Natural killer cell treated with Interleukin-12 subunit alpha and Interleukin-12 subunit beta and Interleukin-15 and Interleukin-18, amount 100 ng/mL, for 72 hours (primary cell): Measurements from ENCODE around the gene RTEL1. TPM values are rescaled to one million over a fixed set of nuclear protein-coding genes. Genes with fewer than 3 reads are reported as not detected.

ENCODE experiments used
- ATAC-seq, 2 donors: fragments of 150-1000 bp; cut with Tn5 transposase in 1 of 2; sonication (Bioruptor Pico), chemical (Tn5 transposase) in 1 of 2; 2 replicates each; pipeline ENCODE4 v1.10.0; 2021
- DNase-seq: peaks from one replicate; pipeline ENCODE4 v3.0.0; 2022; ENCODE audit warnings: low spot score
- H3K27ac Mint-ChIP-seq, 2 donors: 1 replicate in 1 of 2; 2 replicates in 1 of 2; pipeline ENCODE4 v1.8.0; 2022; ENCODE audit warnings: mixed read lengths in 2 of 2, mild to moderate bottlenecking in 1 of 2, moderate library complexity in 1 of 2
- H3K27me3 Mint-ChIP-seq, 2 donors: 1 replicate in 1 of 2; 2 replicates in 1 of 2; pipeline ENCODE4 v1.8.0; 2022; ENCODE audit warnings: mixed read lengths in 2 of 2
- H3K36me3 Mint-ChIP-seq: one replicate; pipeline ENCODE4 v1.8.0; 2022; ENCODE audit warnings: mixed read lengths
- H3K4me1 Mint-ChIP-seq, 2 donors: 1 replicate in 1 of 2; 2 replicates in 1 of 2; pipeline ENCODE4 v1.8.0; 2022; ENCODE audit warnings: low read depth in 2 of 2, mixed read lengths in 2 of 2, mild to moderate bottlenecking in 1 of 2
- H3K4me3 Mint-ChIP-seq: one replicate; pipeline ENCODE4 v1.8.0; 2022; ENCODE audit warnings: mixed read lengths
- H3K9me3 Mint-ChIP-seq: 2 replicates; pipeline ENCODE4 v1.8.0; 2022; ENCODE audit warnings: mixed read lengths
- total RNA-seq, 2 donors: library from RNA; stranded (reverse); gene quantifications; one replicate each; pipeline ENCODE4 v1.2.3, GENCODE V29; 2022

The RTEL1 gene
- total RNA-seq, 2 donors from 2014 or later = 32.3 to 76.9 TPM

DNA sequence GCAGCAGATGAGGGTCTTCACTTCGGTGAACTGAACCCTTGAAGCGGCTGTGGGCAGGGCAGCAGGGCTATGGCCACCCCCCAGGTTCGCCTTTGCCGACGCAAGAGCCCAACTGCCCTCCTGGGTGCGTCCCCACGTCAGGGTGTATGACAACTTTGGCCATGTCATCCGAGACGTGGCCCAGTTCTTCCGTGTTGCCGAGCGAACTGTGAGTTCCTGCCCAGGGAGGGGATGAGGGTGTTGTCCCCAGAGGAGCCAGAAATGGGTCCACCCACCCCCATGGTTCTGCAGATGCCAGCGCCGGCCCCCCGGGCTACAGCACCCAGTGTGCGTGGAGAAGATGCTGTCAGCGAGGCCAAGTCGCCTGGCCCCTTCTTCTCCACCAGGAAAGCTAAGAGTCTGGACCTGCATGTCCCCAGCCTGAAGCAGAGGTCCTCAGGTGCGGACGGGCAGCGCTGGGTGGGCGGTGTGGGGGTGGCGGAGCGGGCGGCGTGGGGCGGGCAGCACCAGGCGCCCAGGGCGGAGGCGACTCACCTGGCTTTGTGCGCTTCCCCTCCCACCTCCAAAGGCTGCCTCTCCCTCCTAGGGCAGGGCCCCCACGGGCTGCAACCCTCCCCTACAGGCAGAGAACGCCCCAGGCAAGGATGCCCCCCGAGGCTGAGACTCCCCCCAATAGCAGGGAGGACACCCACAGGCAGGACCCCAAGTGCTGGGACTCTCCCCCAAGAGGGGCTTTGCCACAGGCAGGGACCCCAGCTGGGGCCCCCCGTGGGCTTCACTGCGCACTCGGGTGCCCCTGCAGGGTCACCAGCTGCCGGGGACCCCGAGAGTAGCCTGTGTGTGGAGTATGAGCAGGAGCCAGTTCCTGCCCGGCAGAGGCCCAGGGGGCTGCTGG lies 32.1 kb downstream of the RTEL1 start:
- no peak overlapping the region for H3K27ac Mint-ChIP-seq
- H3K9me3 Mint-ChIP-seq = no peaks in the 10 kb centered on the region
- H3K4me1 Mint-ChIP-seq = peaks cover 0 to 2% of the 10 kb centered on the region in 2 donors
- H3K4me3 Mint-ChIP-seq = no peak overlapping the region
- H3K36me3 Mint-ChIP-seq = no peaks in the 10 kb centered on the region
- H3K27me3 Mint-ChIP-seq = no peaks in the 10 kb centered on the region
- DNase-seq = peak; percentile 51
- ATAC-seq = no peak

DNA sequence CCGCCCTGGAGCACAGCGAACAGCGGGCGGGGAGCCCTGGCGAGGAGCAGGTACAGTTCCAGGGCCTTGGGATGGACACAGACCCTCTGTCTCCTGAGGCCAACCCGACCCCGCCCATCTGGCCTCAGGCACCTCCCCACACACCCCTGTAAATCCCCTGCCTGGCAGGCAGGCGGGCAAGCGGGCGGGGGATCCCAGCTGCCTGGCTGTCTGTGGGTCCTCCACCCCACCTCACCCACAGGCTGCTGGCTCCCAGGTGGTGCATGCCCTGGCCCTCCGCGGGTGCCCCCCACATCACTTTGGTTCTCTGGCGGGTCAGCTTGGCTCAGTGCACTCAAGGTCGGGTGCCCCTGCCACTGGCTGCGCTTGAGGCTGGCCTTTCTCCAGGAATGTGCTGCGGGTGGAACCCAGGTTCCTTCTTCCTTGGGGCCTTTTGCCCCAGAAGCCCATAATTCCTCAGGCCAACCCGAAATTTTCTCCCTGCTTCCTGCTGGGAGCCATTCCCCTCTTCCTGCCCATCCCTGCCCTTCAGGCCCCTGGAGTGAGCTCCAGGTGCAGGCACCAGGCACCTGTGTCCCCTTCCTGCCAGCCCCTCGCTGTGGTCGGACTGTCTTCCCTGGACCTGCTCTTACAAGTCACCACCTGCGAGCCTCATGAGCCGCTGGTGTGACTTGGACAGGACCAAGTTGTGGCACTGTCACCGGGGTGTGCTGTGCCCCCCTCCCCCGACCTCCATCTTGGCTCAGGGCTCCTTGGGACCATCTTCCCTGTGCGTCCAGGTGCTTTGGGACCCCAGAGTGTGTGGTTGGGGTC lies 33.0 kb downstream of the RTEL1 start:
- peaks cover 0 to 2% of the 10 kb centered on the region in 2 donors for H3K4me1 Mint-ChIP-seq
- no peaks in the 10 kb centered on the region for H3K36me3 Mint-ChIP-seq
- no peaks in the 10 kb centered on the region for H3K27me3 Mint-ChIP-seq
- H3K27ac Mint-ChIP-seq = no peak overlapping the region
- no peak overlapping the region for H3K4me3 Mint-ChIP-seq
- ATAC-seq (no peak), DNase-seq (peak; percentile 58)
- no peaks in the 10 kb centered on the region for H3K9me3 Mint-ChIP-seq

DNA sequence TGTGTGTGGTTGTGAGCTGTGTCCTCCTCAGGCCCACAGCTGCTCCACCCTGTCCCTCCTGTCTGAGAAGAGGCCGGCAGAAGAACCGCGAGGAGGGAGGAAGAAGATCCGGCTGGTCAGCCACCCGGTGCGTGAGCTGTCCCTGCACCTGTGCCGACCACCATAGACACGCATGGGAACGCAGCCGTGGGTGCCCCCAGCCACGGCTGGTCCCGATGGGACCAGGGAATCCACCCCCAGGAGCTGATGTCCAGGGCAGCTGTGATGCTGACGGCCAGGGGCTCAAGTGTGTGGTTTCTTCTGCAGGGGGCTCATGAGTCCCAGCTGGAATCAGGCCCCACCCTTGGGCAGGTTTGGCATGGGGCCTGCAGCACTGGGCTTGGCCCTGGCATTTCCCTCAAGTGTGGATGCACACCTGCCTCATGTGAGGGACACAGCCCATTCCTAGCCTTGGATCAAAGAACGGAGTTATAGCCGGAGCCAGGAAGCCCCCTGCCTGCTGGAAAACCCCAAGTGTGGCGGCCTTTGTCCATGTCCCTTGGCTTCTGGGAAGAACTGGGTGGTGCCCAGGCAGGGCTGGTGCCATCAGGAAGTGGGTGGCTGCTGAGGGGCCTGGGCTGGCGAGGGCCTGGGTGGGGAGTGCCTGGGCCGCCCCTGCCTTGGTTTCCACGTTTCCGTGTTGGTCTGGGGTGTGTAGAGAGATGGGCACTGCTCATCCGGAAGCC lies 33.8 kb downstream of the RTEL1 start:
- Mint-ChIP-seq H3K4me1 (no peaks in the 10 kb centered on the region), H3K9me3 (no peaks in the 10 kb centered on the region), H3K27ac (peak overlapping the region in 1 of 2 donors; percentile 41), H3K27me3 (no peaks in the 10 kb centered on the region), H3K4me3 (no peak overlapping the region), H3K36me3 (no peaks in the 10 kb centered on the region)
- no peak for ATAC-seq
- DNase-seq = peak; percentile 59

DNA sequence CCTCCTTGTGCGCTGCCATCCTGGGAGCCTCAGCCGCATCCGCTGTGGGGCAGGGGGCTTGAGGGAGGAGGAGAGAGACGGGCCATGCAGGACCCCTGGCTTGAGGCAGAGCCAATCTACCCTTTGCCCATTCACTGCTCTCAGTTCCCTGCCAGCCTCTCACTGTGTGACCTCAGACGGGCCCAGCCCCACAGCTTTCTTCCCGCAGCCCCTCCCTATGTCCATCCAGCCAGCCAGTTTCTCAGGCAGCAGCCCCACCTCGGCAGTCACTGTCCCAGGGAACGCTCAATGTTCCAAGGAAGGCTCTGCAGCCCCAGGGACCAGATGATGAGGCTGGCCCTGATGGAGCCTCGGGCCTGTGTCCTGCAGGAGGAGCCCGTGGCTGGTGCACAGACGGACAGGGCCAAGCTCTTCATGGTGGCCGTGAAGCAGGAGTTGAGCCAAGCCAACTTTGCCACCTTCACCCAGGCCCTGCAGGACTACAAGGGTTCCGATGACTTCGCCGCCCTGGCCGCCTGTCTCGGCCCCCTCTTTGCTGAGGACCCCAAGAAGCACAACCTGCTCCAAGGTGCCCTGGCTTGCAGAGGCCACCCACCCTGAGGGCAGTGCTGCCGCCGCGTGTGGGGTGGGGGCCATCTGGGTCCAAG lies 34.4 kb downstream of the RTEL1 start:
- H3K4me1 Mint-ChIP-seq = peaks cover 0 to 2% of the 10 kb centered on the region in 2 donors
- no peaks in the 10 kb centered on the region for H3K9me3 Mint-ChIP-seq
- H3K4me3 Mint-ChIP-seq = no peak overlapping the region
- no peaks in the 10 kb centered on the region for H3K36me3 Mint-ChIP-seq
- ATAC-seq (no peak), DNase-seq (peak; percentile 44)
- no peaks in the 10 kb centered on the region for H3K27me3 Mint-ChIP-seq
- H3K27ac Mint-ChIP-seq = peak overlapping the region in 1 of 2 donors; percentile 41

DNA sequence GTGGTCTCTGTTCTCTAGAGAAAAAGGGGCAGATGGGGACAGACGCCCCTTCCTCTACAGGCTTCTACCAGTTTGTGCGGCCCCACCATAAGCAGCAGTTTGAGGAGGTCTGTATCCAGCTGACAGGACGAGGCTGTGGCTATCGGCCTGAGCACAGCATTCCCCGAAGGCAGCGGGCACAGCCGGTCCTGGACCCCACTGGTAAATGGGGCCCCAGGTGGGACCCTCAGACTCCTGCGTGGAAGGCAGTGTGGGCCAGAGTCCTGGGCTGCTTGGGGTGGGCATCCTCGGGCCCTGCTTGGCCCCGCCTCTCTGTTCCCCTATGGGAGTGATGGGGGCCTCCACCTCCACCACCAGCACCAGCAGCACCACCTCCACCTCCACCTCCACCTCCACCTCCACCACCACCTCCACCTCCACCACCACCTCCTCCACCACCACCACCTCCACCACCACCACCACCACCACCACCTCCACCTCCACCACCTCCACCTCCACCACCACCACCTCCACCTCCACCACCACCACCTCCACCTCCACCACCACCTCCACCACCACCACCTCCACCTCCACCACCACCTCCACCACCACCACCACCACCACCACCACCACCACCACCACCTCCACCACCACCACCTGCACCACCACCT lies 35.1 kb downstream of the RTEL1 start:
- Mint-ChIP-seq H3K36me3 (no peaks in the 10 kb centered on the region), H3K4me3 (no peak overlapping the region), H3K4me1 (peaks cover 0 to 2% of the 10 kb centered on the region in 2 donors), H3K27me3 (no peaks in the 10 kb centered on the region), H3K27ac (peak overlapping the region; percentile 59 to 66), H3K9me3 (no peaks in the 10 kb centered on the region)
- DNase-seq = peak; percentile 52
- no peak for ATAC-seq

DNA sequence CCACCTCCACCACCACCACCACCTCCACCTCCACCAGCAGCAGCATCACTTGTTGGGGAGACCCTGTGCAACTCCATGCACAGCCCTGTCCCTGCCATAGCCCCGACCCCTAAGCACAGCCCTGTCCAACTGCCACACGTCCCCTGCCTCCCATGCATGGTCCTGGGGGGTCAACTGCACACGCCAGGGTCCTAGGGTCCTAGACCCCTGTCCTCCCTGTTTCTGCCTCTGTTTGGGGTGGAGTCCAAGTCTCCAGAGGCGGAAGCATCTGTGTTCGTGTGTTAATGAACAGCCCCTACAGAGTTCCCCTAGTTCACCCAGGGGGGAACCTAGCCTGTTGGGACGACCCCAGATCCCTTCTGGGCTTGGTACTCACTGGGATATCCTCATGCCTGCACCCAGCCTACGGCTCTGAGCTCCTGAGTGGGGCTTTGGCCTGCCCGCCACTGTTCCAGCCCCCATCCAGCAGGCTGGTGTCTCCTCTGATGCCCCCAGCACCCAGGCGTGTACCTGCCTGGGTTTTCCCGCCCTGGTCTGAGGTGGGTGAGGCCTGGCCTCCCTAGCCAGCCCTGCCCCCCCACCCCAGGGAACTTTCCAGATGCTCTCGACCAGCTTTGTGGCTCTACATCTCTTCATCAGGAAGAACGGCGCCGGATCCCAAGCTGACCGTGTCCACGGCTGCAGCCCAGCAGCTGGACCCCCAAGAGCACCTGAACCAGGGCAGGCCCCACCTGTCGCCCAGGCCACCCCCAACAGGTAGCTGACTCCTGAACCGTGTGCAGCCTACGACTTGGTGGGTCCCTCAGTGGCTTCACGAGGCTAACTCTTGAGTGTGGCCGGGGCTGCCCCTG lies 35.8 kb downstream of the RTEL1 start:
- Mint-ChIP-seq H3K9me3 (no peaks in the 10 kb centered on the region), H3K36me3 (no peaks in the 10 kb centered on the region), H3K27ac (peak overlapping the region; percentile 59 to 66), H3K4me1 (peaks cover 0 to 2% of the 10 kb centered on the region in 2 donors), H3K4me3 (no peak overlapping the region), H3K27me3 (no peaks in the 10 kb centered on the region)
- ATAC-seq (no peak), DNase-seq (no peak)

DNA sequence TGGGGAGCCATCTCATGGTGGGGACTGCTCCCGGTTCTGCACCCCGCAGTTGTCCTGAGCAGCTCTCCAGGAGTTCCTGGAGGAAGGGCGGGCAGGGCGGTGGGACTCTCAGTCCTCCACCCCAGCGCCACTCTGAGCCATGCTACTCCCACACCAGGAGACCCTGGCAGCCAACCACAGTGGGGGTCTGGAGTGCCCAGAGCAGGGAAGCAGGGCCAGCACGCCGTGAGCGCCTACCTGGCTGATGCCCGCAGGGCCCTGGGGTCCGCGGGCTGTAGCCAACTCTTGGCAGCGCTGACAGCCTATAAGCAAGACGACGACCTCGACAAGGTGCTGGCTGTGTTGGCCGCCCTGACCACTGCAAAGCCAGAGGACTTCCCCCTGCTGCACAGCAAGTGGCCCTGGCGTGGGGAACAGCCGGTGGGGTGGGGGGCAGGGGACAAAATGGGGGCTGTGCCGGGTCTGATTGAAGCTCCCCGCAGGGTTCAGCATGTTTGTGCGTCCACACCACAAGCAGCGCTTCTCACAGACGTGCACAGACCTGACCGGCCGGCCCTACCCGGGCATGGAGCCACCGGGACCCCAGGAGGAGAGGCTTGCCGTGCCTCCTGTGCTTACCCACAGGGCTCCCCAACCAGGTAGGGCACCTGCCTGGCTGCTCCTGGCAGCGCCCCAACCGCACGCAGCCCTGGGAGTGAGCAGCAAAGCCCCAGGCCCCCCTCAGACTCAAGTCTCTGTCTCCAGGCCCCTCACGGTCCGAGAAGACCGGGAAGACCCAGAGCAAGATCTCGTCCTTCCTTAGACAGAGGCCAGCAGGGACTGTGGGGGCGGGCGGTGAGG lies 36.7 kb downstream of the RTEL1 start:
- H3K27me3 Mint-ChIP-seq = no peaks in the 10 kb centered on the region
- H3K4me3 Mint-ChIP-seq = no peak overlapping the region
- H3K27ac Mint-ChIP-seq = no peak overlapping the region
- no peaks in the 10 kb centered on the region for H3K36me3 Mint-ChIP-seq
- no peaks in the 10 kb centered on the region for H3K9me3 Mint-ChIP-seq
- no peak for ATAC-seq
- peaks cover 0 to 2% of the 10 kb centered on the region in 2 donors for H3K4me1 Mint-ChIP-seq
- DNase-seq = no peak

DNA sequence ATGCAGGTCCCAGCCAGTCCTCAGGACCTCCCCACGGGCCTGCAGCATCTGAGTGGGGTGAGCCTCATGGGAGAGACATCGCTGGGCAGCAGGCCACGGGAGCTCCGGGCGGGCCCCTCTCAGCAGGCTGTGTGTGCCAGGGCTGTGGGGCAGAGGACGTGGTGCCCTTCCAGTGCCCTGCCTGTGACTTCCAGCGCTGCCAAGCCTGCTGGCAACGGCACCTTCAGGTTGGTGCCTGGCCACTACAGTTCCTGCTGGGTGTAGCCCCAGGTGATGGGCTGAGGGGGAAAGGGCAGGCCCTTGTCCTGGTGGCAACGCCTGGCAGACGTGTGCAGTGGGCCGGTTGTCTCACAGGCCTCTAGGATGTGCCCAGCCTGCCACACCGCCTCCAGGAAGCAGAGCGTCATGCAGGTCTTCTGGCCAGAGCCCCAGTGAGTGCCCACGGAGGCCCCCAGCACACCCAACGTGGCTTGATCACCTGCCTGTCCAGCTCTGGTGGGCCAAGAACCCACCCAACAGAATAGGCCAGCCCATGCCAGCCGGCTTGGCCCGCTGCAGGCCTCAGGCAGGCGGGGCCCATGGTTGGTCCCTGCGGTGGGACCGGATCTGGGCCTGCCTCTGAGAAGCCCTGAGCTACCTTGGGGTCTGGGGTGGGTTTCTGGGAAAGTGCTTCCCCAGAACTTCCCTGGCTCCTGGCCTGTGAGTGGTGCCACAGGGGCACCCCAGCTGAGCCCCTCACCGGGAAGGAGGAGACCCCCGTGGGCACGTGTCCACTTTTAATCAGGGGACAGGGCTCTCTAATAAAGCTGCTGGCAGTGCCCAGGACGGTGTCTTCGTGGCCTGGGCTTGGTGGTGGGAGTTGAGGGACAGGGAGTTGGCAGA lies 37.6 kb downstream of the RTEL1 start:
- no peak overlapping the region for H3K4me3 Mint-ChIP-seq
- ATAC-seq (no peak), DNase-seq (no peak)
- no peaks in the 10 kb centered on the region for H3K36me3 Mint-ChIP-seq
- H3K27me3 Mint-ChIP-seq = no peaks in the 10 kb centered on the region
- peaks cover 0 to 2% of the 10 kb centered on the region in 2 donors for H3K4me1 Mint-ChIP-seq
- H3K9me3 Mint-ChIP-seq = no peaks in the 10 kb centered on the region
- no peak overlapping the region for H3K27ac Mint-ChIP-seq

DNA sequence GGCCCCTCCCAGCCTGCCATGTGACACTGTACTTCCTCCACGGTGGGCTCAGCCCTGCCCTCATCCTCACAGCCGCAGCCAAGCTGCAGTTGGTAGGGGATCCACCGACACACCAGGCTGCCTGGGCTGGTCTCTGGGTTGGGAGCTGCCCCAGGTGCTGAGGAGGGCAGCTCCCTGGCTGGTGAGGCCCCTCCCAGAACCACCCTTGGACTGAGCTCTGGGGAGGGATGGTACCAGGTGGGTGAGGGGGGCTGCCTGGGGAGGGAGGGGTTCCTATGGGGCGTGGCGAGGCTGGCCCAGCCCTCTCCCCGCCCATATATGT lies 38.2 kb downstream of the RTEL1 start:
- Mint-ChIP-seq H3K9me3 (no peaks in the 10 kb centered on the region), H3K4me3 (no peak overlapping the region)
- peak; percentile 17 to 55 for ATAC-seq

DNA sequence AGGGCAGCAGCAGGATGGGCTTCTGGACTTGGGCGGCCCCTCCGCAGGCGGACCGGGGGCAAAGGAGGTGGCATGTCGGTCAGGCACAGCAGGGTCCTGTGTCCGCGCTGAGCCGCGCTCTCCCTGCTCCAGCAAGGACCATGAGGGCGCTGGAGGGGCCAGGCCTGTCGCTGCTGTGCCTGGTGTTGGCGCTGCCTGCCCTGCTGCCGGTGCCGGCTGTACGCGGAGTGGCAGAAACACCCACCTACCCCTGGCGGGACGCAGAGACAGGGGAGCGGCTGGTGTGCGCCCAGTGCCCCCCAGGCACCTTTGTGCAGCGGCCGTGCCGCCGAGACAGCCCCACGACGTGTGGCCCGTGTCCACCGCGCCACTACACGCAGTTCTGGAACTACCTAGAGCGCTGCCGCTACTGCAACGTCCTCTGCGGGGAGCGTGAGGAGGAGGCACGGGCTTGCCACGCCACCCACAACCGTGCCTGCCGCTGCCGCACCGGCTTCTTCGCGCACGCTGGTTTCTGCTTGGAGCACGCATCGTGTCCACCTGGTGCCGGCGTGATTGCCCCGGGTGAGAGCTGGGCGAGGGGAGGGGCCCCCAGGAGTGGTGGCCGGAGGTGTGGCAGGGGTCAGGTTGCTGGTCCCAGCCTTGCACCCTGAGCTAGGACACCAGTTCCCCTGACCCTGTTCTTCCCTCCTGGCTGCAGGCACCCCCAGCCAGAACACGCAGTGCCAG lies 38.7 kb downstream of the RTEL1 start, which contains the start of gene TNFRSF6B:
Gene TNFRSF6B, plus strand, starts transcription at position 25 of the 729 bp plus-strand sequence. Its CDS starts 116 bp downstream, at position 141.
- Mint-ChIP-seq H3K9me3 (no peaks in the 10 kb centered on the region), H3K27me3 (no peaks in the 10 kb centered on the region), H3K4me1 (peaks cover 0 to 2% of the 10 kb centered on the region in 2 donors), H3K36me3 (no peaks in the 10 kb centered on the region), H3K27ac (no peak within 1 kb of the TSS), H3K4me3 (no peak within 1 kb of the TSS)
- no peak for DNase-seq
- ATAC-seq = peak; percentile 2 to 8

More for the DNA sequence above, 38.2 kb downstream of the RTEL1 start:
- Mint-ChIP-seq H3K4me1 (peaks cover 0 to 2% of the 10 kb centered on the region in 2 donors), H3K27ac (no peak overlapping the region), H3K27me3 (no peaks in the 10 kb centered on the region), H3K36me3 (no peaks in the 10 kb centered on the region)
- DNase-seq = no peak
